Head of caudate nucleus (tissue), 42 donors: ENCODE results near the gene ANXA11.
"Not testable (repeated sequence)": the region's sequence is repeated elsewhere in the genome, so short reads cannot be mapped to it uniquely, and the experiment has no call there.

Experiments
- DNase-seq, 42 donors: peaks; one replicate each; pipeline versions ENCODE4 v3.0.0 to v3.0.0-alpha.2; 2020 to 2021; ENCODE audit warnings: mixed read lengths in 7 of 42
- intact Hi-C: fragments of 100-400 bp; cut with DNase I; formaldehyde crosslinking; loops from one replicate; pipeline ENCODE4 v1.15.0; 2022

ANXA11 gene

DNA sequence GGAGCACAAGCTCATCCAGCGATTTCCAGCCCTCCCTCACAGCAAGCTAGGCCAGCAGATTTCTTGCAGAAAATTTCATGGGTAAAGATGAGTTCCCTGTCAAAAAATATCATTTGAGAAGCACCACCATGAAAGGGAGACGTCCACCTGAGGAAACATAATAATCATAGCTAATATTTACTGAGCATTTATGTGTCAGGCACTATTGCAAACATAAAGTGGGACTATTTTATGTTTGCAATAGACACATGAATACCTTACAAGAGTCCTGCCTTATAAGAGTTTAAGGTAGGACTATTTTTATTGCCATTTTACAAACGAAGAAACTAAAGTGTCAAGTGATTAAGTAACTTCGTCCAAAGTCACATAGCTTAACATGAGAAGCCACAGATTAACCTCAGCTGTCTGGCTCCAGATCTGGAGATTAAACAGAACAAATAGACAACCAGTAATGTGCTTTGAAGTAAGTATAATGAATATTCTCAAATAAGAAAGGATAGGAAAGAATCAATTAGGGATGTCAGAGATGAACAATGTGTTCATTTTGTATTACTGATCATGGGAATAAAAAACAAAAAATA is 7.3 kb upstream of the ANXA11 start:
- intact Hi-C loops, DNase-seq: not testable (repeated sequence)

GRCh38 chr10:80211786-80212185 is 6.4 kb upstream of the ANXA11 start:
- DNase-seq = no peak
- intact Hi-C loops = no loop called here

- no peak for DNase-seq
- intact Hi-C loops = no loop called here
Measured at GRCh38 chr10:80210259-80210658, 4.9 kb upstream of the ANXA11 start.

DNA sequence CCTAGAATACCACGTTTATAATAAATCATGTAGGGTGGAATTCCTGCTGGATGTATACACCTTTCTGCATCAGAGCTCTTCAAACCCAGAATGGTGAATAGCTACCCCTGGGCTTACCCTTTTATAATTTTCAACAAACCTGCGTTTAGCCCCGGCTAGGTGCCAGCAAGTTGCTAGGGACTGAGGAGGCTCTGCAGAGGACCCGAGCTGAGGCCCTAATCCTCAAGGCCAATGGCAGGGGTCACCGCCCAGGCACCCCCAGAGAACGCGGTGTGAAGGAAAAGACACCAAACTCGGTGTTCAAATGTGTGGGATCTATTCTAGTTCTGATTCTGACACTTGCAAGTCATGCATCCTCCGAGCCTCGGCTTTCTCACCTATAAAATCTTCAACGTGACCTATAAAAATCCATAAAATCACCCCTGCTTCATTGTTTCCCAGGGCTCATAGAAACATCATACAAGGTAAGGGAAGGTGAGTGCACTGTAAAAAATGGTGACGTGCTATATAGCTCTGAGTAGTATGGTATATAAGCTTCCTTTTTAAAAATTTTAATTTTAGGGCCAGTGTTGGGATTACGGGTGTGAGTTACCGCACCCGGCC is 2.5 kb upstream of the ANXA11 start:
- intact Hi-C loops = loop anchor here (10.0 kb wide), 1 partner anchor 53 kb away; no protein-coding TSS in a partner anchor
- no peak for DNase-seq

DNA sequence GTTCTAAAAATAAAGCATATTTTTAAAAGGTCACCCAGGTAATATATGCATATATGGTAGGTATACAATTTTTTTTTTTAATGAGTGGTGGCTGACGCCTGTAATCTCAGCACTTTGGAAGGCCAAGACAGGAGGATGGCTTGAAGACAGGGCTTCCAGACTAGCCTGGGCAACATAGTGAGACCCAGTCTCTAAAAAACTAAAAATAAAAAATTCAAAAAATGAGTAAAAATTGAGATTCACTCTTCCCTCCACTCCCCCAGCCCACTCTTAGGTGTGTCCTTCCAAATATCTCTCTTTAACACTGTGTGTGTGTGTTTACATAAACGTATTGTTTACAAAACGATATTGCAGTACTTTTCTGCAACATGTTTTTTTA is 929 bp upstream of the ANXA11 start:
- no peak for DNase-seq
- intact Hi-C loops = loop anchor here (10.0 kb wide), 1 partner anchor 51 kb away; no protein-coding TSS in a partner anchor

DNA sequence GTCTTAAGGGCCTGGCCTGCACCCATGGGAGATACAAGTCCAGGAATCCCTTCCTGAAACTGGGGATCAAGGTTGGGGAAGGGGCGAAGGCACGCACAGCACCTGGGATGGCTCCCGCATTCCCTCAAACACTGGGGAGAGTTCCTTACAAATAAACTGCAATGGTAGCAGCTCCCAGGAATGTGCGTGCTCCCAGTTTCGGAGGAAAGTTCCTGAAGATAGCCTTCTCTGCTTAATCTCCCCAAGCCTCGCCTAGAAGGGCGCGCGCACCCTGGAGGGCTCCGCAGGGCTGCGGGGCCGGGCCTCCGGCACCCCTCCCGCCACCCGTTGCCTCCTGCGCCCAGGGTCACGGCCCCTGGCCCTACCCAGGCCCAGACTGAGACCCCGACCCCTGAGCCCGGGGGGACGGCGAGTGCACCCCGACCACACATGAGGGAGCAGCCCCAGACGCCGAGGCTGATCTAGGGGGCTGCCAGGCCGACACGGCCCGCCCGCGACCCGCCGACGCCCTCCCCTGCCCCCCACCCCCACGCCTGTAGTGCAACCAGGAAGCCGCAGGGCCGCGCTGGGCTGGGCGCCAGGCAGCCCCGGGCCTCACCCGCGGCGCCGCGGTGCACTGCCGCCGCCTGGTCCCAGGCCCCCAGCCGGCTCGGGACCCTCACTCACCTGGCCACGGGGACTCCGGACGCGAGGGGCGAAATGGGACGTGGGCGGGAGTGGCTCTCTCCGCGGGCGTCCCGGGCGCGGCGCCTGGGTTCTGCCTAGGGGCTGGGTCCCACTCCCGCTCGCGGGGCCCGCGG is 460 bp downstream of the ANXA11 start:
- intact Hi-C loops = loop anchor here (10.0 kb wide), 1 partner anchor 50 kb away; no protein-coding TSS in a partner anchor
- peak in 4 of 42 donors; percentile 10 to 42 (median 20) for DNase-seq

GRCh38 chr10:80203835-80204676 is 1.3 kb downstream of the ANXA11 start:
- no peak for DNase-seq
- intact Hi-C loops = loop anchor here (10.0 kb wide), 1 partner anchor 49 kb away; no protein-coding TSS in a partner anchor

GRCh38 chr10:80202934-80203834 is 2.2 kb downstream of the ANXA11 start:
- intact Hi-C loops = loop anchor here (10.0 kb wide), 1 partner anchor 48 kb away; no protein-coding TSS in a partner anchor
- peak in 28 of 42 donors; percentile 22 to 88 (median 64) for DNase-seq

DNA sequence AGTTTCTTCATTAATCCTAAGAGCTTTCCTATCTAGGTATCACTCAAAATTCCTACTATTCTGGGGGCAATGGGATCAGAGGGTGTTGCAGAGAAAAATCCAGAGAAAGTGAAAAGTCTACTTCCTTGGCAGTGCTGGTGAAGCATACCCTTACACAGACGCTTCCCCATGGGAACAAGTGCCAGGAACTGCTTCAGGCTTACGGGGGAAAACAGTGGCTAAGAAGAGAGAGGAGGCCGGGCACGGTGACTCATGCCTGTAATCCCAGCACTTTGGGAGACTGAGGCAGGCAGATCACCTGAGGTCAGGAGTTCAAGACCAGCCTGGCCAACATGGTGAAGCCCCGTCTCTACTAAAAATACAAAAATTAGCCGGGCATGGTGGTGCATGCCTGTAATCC is 2.8 kb downstream of the ANXA11 start:
- intact Hi-C loops = loop anchor here (10.0 kb wide), 1 partner anchor 48 kb away; no protein-coding TSS in a partner anchor
- DNase-seq = peak in 5 of 42 donors; percentile 13 to 68 (median 45)

GRCh38 chr10:80201608-80202141 is 3.7 kb downstream of the ANXA11 start:
- intact Hi-C loops = loop anchor here (10.0 kb wide), 1 partner anchor 47 kb away; no protein-coding TSS in a partner anchor
- peak in 1 of 42 donors; percentile 29 for DNase-seq

- DNase-seq = no peak
- intact Hi-C loops = loop anchor here (10.0 kb wide), 1 partner anchor 46 kb away; no protein-coding TSS in a partner anchor
Measured at GRCh38 chr10:80200687-80201086, 4.7 kb downstream of the ANXA11 start.

GRCh38 chr10:80200259-80200658 is 5.1 kb downstream of the ANXA11 start:
- intact Hi-C loops = loop anchor here (10.0 kb wide), 1 partner anchor 45 kb away; no protein-coding TSS in a partner anchor
- DNase-seq = no peak

- peak in 1 of 42 donors; percentile 24 for DNase-seq
- intact Hi-C loops = loop anchor here (10.0 kb wide), 1 partner anchor 45 kb away; no protein-coding TSS in a partner anchor
Measured at GRCh38 chr10:80199828-80200227, 5.5 kb downstream of the ANXA11 start.

DNA sequence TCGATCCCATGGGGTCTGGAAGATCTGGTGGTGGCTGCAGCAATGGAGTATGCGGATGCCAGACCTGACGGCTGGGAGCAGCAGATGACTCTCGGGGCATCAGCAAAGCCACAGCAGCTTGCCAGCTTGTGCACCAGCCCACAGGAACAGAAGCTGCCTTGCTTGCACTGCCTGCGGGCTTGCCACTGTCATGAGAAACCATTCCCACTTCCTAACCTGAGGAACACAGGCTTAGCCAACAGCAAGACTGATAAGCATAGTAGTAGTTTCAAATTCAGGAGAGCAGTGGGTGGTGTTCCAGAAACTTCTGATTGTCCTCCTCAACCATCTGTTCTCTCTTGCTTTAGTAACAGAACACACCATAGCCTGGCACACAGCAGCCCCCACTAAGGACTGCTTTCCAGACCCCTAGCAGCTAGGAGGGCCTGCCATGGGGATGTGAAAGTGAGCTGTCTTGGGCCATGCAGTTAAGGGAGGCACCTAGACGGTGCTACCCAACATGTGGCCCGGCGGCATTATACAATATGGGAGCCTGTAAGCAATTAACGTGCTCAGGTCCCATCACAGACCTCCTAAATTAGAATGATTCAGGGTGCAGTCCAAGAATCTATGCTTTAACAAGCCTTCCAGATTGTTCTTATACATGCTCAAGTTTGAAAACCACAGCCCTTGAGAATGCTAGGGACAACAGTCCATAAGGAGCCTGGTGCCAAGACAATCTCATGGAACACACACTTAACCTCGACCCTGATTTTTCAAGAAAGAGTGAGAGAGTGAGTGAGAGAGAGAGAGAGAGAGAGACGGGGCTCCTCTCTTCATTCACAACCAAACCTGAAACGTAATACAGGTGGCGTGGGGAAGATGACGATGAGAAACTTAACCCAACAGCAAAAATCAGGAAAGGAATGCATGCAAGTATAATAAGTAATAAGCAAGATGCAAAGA is 7.1 kb downstream of the ANXA11 start:
- intact Hi-C loops = no loop called here

DNA sequence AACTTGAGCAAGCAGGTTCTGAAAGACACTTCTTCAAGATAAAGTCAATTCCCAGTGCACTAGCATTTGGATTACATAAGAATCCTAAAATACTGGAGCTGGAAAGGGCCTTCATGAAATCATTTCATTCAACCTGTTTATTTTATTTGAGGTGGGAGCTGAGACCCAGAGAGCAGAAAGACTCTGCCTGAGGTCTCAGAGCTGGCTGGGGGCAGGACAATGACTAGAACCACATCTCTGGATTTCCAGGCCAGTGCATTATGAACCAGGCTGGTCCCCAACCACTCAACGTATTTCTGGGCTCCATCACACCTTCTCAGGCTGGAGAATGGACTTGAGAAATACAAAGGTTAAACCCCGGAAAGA is 8.4 kb downstream of the ANXA11 start:
- DNase-seq = no peak
- intact Hi-C loops = no loop called here

More for the DNA sequence above, 7.1 kb downstream of the ANXA11 start:
- peak in 10 of 42 donors; percentile 33 to 67 (median 46) for DNase-seq

- DNase-seq = peak in 12 of 42 donors; percentile 20 to 66 (median 42)
- intact Hi-C loops = no loop called here
Measured at GRCh38 chr10:80196270-80196949, 8.9 kb downstream of the ANXA11 start.
